GM10847 (cell line): ENCODE results near the gene USP31.

Source experiments
- POLR2A ChIP-seq: IDR thresholded peaks from 2 replicates; pipeline ENCODE4 v1.6.1; 2011; ENCODE audit not compliant: insufficient read length; ENCODE audit errors: extremely low read depth

The USP31 gene

DNA sequence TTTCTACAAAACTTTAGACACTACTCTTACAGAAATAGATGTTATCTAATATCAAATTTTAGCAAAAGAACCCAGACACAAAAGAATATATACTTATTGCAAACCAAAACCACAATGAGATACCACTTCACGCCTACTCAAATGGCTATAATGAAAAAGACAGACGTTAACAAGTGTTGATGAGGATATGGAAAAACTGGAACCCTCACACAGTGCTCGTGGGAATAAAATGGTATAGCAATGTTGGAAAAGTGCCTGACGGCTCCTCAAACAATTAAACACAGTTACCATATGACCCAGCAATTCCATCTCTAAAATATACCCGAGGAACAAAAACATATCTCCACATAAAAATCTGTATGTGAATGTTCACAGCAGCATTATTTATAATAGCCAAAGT lies 27.1 kb downstream of the USP31 start:
- TF ChIP-seq POLR2A: no peak

DNA sequence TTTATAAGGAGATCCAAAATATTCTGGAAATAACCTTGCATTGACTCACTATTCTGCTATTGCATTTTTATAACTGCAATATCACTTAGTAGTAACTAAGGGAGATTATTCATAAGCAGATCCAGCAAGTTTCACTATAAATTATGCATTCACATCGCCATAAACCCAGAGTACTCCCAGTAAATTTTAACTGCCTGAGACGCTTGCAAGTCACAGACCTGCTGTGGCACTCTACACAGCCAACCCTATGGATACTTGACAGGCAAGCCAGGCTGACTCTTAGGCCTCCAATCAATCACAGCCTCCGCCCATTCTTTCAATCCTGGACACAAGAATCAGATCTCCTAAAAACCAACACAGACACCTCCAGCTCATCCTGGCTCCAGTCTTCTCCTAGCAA lies 28.2 kb downstream of the USP31 start:
- no peak for TF ChIP-seq POLR2A

DNA sequence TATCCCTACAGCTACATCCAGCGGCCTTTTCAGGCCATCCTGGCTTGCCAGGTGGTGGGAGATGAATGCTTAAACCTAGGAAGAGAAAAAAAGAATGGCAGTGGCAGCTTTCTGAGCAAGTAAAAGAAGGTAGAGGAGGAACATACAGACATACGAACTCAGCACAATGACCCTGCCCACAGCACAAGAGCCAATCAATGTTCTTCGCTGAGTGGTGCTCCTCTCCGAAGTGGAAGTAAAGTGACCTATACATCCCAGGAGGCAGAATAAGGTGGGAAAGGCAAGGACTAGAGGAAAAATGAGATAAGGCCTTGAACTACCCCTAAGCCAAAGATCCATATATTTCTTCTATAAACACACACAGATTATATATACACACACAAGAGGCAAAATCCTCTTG lies 28.7 kb downstream of the USP31 start:
- no peak for TF ChIP-seq POLR2A

DNA sequence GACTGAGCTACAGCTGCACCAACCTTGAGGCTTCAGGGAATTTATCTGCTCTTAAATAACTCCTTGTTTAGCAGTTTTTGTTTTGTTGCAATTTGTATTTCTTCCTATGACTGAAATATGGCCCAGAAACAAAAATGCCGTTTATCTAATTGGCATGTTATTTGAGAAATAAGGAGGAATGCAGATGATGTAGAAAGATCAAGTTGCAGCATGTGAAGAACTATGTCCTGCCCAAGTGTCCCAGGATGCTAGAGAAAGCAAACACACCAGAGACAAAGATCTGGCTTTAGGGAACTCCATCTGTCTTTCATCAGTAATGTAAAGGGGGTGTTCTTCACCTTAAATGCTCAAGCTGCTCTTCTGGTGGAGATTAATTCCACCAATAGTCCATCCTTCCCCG lies 29.7 kb downstream of the USP31 start:
- TF ChIP-seq POLR2A: no peak

DNA sequence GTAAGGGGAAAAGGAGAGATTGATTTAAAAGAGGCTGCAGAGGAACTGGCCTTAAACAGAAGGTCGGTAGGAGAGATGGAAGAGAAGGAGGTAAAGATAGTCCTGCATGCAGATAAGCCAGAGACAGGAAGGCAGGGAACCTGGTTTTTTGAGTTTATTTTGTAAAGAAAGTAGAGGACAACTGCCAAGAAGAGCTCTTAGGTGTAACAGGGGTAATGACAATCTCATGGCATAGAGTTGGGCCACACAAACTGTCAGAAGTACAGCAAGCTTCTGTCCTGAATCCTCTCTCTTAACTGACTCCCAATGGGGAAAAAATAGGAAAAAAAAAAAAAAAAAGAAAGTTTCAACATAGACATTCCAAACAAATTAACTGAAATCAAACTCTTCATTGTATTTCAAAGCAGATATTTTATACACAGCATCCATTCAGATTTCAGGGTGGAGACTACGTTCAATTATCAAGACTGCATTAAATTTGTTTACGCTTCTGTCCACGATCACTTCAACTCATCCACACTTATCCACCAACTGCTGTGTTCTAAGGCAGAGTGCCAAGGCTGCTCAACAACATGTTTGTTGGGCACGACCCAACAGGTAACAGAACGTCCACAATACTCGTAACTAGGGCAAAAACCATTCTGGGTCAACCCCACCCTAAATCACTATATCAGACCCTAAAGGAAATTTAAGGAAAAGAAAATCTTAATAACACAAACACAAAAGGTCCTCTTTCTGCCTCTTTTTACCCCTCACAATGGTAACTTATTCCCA lies 34.9 kb downstream of the USP31 start:
- TF ChIP-seq POLR2A: no peak

DNA sequence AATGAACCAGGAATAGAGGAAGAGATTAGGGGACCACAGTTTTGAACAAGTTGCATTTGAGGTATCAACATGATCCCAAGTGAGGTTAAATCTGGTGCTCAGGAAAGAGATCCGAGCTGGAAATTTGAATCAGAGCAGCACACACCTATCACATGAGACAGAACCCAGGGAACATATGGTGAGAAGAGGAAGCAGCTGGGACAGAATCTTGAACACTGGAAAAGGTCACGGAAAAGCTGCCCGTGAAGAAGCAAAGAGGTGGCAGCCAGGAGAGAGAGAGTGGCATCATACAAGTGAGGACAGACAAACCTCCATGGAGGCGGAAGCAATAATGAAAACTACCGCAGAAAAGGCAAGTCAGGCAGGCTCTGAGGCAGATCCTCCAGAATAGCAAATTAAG lies 36.1 kb downstream of the USP31 start:
- no peak for TF ChIP-seq POLR2A

DNA sequence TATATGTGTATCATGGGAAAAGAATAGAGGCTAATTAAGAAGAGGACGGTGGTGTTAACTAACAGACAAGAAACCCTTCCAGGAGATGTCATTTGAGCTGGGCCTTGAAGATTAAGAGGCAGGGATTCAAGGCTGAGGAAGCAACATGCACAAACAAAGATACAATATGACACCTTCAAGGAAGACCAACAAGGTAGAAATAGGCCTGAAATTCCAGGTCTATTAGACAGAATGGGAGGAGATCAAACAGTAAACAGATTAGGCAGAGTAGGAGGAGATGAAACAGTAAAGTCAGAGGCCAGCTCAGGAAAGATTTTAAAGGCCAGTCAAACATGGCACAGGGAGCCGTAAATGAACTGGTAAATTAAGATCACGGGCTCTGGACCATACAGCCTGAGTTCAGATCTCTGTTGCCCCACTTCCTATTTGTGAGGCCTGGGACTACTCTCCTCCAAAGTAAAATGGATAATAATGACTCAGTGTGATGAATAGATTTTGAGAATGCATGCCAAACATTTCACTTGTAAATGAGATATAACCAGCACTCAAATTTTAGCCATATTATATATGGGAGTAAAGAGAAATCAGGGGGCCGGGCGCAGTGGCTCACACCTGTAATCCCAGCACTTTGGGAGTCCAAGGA lies 38.9 kb downstream of the USP31 start:
- TF ChIP-seq POLR2A: no peak

DNA sequence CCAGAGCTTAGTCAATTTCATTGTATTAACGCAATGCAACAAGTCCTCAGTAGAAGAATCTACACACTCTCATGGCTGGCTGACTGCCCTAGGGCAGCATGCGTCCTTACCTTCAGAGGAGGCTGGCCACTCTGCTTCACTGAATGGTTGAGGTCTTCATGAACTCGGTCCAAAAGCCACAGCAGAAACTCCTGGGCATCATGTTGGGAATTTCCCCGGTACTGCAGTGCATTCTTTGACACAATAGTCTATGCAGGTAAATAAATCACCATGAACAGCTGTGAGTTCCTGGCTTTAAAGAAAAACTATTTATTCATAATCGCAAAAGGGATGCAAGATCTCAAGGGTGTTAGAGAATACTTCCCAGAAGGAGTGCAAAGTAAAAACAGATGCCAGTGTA lies 41.3 kb downstream of the USP31 start:
- no peak for TF ChIP-seq POLR2A

DNA sequence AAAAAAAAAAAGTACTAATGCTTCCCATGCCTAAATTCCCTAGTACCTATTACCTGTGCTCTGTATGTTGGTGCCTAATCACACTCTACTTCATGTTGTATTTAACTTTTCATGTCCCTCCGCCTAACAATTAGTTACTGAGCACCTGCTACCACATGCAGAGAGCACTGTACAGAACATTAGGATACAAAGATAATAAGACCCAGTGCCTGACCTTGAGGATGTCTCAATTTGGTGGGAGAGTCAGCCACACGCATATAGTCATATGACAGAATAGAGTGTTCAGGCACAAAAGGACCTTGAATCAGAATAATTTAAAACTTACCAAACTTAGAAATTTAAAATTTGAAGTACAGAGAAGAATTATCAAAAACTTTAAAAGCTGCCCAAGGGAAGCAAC lies 42.1 kb downstream of the USP31 start:
- no peak for TF ChIP-seq POLR2A

DNA sequence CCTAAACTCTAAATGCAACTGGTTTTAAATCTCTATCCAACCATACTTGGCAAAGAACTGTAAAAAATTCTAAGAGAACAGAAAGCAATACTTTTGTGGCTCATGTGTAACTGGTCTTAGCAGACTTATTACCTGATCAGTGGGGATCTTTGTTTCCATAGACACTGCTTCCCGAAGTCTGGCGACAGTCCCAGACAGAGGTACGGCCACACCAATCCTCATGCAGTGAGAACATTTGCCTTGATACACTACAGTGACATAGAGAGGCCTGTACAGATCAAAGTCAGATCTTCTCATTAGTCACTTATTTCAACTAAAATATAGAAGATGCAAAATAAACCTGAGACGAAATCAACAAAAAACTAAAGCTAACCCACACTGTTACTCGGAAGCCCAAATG lies 43.9 kb downstream of the USP31 start:
- TF ChIP-seq POLR2A: no peak

DNA sequence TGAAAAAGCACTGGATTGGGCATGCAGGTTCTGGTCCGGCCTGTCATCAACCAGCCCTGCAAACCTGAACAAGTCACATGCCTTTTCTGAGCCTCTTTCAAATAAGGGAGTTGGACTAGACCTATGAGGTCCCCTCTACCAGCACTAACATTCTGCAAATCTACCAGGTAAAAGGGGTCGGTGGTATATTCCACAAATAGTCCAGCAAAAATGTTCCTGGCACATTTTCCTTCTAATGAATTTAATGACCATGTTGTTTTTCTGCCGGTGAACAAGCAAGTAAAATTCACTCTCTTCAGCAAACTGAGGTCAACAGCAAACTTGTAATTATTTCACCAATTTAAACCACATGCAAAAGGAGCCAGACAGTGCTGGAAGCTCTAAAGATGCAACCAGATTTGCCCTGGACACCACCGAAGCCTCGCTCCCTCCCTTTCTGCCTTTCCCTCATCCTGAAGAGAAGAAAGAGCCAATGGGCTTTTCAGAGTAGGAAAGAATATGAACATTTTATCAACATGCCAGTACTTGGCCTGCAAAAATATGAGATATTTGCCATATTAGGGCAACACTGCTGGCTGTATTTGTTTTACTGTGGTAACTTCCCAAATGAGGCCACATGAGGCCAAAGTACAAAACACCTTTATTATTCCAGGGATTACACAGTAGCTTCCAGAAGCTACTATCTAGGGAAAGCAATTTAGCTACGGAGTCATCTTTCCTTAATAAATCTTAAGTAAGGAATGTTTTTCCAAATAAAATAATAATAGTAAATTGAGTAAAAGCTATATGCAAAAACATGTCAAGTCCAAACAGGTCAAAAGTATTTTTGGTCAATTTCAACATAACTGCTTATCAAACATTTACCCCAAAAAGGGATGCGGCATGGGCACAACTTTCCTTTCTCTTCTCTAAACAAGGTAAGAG lies 45.0 kb downstream of the USP31 start:
- no peak for TF ChIP-seq POLR2A

DNA sequence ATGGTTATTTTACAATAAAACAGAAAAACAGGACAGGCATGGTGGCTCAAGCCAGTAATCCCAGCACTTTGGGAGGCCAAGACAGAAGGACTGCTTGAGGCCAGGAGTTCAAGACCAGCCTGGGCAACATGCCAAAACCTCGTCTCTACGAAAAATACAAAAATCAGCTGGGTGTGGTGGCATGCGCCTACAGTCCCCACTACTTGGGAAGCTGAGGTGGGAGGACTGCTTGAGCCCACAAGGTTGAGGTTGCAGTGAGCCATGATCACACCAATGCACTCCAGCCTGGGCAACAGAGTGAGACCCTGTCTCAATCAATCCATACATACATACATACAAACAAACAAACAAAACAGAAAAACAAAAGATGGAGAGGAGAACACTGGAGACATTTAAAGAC lies 45.6 kb downstream of the USP31 start:
- TF ChIP-seq POLR2A: no peak

DNA sequence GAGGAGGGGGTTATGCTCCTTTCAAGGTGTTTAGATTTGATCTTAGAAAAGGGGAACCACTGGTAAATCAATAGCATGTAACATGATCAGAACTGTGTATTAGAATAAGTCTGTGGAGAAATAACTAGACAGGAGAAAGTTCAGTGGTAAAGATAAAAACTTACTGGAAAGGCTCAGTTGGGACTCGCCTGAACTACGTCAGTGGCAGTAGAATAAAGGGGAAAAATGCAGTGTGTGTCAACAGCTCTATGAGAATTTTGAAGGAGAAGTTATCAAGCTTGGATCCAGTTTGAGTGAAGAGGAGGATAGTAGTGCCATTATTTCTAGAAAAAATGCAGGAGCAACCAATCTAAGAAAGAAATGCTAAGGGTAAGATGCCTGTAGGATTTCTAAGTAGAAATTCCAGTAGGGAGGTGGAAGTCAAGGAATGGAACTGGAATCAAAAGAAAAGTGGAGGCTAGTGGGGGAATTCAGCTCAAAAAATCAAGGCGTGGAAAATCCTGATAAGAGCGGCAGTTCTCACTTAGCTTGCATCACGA lies 48.2 kb downstream of the USP31 start:
- no peak for TF ChIP-seq POLR2A

DNA sequence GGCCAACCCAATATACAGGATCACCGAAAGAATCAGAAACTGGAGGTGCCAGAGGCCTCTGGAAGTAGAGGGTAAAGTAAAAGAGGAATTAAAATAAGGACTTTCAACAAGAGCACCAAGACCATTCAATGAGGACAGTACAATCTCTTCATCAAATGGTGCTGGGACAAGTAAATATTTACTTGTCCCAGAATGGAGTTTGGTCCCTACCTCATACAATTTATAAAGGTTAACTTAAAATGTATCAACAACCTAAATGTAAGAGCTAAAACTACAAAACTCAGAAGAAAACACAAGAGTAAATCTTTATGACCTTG lies 56.5 kb downstream of the USP31 start:
- TF ChIP-seq POLR2A: no peak

DNA sequence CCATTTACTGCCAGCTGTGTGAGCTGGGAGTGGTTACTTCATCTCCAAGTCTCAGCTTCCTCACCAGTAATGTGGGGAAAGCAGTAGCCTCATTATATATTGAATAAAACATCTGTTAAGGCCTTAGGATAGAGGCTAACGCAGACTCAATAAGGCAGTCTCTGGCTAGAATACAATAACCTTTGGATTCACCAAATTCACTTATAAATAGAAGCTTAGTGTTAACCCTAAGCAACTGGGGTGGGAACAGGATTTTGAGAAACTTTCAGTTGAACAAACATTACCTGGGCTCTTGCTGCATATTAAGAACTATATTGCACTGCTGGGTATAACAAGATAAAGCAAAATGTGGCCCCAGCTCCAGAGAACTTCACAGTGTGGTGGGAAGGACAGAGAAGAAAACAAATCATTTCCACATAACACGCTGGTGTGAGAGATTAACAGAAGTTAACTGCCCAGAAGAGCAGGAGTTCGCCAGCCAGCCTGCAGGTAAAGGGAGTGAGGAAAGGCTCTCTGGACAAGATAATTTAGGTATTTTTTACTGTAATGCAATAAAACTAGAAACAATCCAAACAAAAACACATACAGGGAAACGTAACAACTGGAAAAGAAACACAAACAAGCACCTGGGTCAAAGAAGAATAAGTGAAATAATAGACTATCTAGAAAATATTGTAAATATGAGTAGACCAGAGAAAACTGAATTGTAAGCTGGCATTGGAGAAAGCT lies 57.0 kb downstream of the USP31 start:
- no peak for TF ChIP-seq POLR2A
